HepG2 (cell line): ENCODE data around the gene C21orf91. TPM values are rescaled to one million over a fixed set of nuclear protein-coding genes. Genes with fewer than 3 reads are reported as not detected.

Source experiments
- ATAC-seq: fragments of 200-7000 bp; cut with Tn5 transposase; 3 replicates; pipeline ENCODE4 v1.9.1; 2020; ENCODE audit warnings: mild to moderate bottlenecking, moderate library complexity
- BruUV-seq: library from RNA; stranded (reverse); fragments of 400-500 nt; replicated peaks from 2 replicates; lab custom pipeline; 2021; lab: Mats Ljungman, UMichigan
- CTCF ChIA-PET: fragments of 300-600 bp; formaldehyde crosslinking; extraction: SDS; loops from one replicate; lab custom pipeline; 2021; ENCODE audit warnings: low total read pairs, inconsistent platforms, low intra/inter-chr PET ratio; lab: Yijun Ruan, JAX
- POLR2A ChIA-PET: fragments of 350-600 bp; sonication (Branson Sonifier 250); formaldehyde crosslinking; loops from one replicate; lab custom pipeline; 2020; ENCODE audit warnings: antibody characterized with exemption, inconsistent platforms; lab: Yijun Ruan, JAX
- DNase-seq: peaks from one replicate; pipeline ENCODE4 v3.0.0-alpha.2; 2015; ENCODE audit warnings: low spot score
- FAIRE-seq: peaks from 3 replicates; lab custom pipeline; 2011; peaks lifted over from hg19 to GRCh38; lab: Jason Lieb, UNC
- H2AFZ ChIP-seq: one replicate; pipeline ENCODE4 v1.6.1; 2011; ENCODE audit warnings: low read length, inconsistent platforms
- H3K27ac ChIP-seq: fragments of 300-600 bp; 3 replicates; pipeline ENCODE4 v1.8.0; 2011; ENCODE audit warnings: mixed run types, mild to moderate bottlenecking, mixed read lengths, low read length, inconsistent platforms; ENCODE audit not compliant: insufficient read depth; ENCODE audit errors: extremely low read length
- H3K27me3 ChIP-seq, 2 experiments: fragments of 200-600 bp in 1 of 2; 2 replicates in 1 of 2; 3 replicates in 1 of 2; pipeline versions ENCODE4 v1.6.0 to v1.8.0; 2011; ENCODE audit warnings: low read length in 2 of 2, mild to moderate bottlenecking in 2 of 2, moderate library complexity in 2 of 2, inconsistent platforms in 1 of 2; ENCODE audit not compliant: insufficient read depth in 2 of 2, control insufficient read depth in 1 of 2
- H3K36me3 ChIP-seq, 2 experiments: fragments of 200-600 bp in 1 of 2; replicated peaks in 1 of 2; 2 replicates in 1 of 2; 3 replicates in 1 of 2; pipeline versions ENCODE4 v1.5.1 to v1.8.0; 2011; ENCODE audit warnings: low read length in 2 of 2, inconsistent platforms in 1 of 2; ENCODE audit not compliant: insufficient read depth in 2 of 2, control insufficient read depth in 1 of 2
- H3K4me1 ChIP-seq: 2 replicates; pipeline ENCODE4 v1.5.1; 2012; ENCODE audit warnings: low read length, inconsistent platforms; ENCODE audit not compliant: insufficient read depth
- H3K4me2 ChIP-seq: 2 replicates; pipeline ENCODE4 v1.6.0; 2011; ENCODE audit warnings: low read depth, low read length, inconsistent platforms
- H3K4me3 ChIP-seq, 3 experiments: fragments of 200-600 bp in 1 of 3; sonication (generic), shearing (Covaris generic) in 1 of 3; replicated peaks in 1 of 3; 2 replicates each; pipeline ENCODE4 v1.5.1; 2011 to 2016; ENCODE audit warnings: low read length in 3 of 3, inconsistent platforms in 2 of 3, low read depth in 2 of 3, mild to moderate bottlenecking in 2 of 3, control low read depth in 1 of 3, mixed read lengths in 1 of 3; ENCODE audit not compliant: insufficient read depth in 1 of 3
- H3K79me2 ChIP-seq: one replicate; pipeline ENCODE4 v1.6.1; 2011; ENCODE audit warnings: low read length, inconsistent platforms; ENCODE audit not compliant: insufficient read depth
- H3K9ac ChIP-seq: 2 replicates; pipeline ENCODE4 v1.6.0; 2011; ENCODE audit warnings: mild to moderate bottlenecking, low read depth, low read length, inconsistent platforms; ENCODE audit not compliant: insufficient read depth
- H3K9me3 ChIP-seq: 2 replicates; pipeline ENCODE4 v1.5.1; 2012; ENCODE audit warnings: mild to moderate bottlenecking, low read length
- H4K20me1 ChIP-seq: 2 replicates; pipeline ENCODE4 v1.6.0; 2011; ENCODE audit warnings: inconsistent platforms, mild to moderate bottlenecking, low read length, moderate library complexity; ENCODE audit not compliant: insufficient read depth
- FOXA3 ChIP-seq: IDR thresholded peaks from 2 replicates; pipeline ENCODE4 v1.6.1; 2016; ENCODE audit warnings: missing genetic modification reagents, missing compliant biosample characterization
- MIXL1 ChIP-seq: IDR thresholded peaks from 2 replicates; pipeline ENCODE4 v1.6.1; 2016
- PAF1 ChIP-seq: IDR thresholded peaks from 2 replicates; pipeline ENCODE4 v1.6.1; 2016; ENCODE audit warnings: missing genetic modification reagents, missing compliant biosample characterization
- STAT6 ChIP-seq: sonication (generic); formaldehyde crosslinking; IDR thresholded peaks from 2 replicates; pipeline ENCODE4 v1.4.0; 2020; ENCODE audit warnings: missing genetic modification reagents, mild to moderate bottlenecking, borderline replicate concordance
- TBP ChIP-seq: sonication (generic); formaldehyde crosslinking; IDR thresholded peaks from 2 replicates; pipeline ENCODE4 v1.5.0; 2020; ENCODE audit warnings: missing genetic modification reagents
- ZNF326 ChIP-seq: sonication (generic); formaldehyde crosslinking; IDR thresholded peaks from 2 replicates; pipeline ENCODE4 v1.4.0; 2020; ENCODE audit warnings: missing genetic modification reagents, borderline replicate concordance
- ZNF543 ChIP-seq: sonication (generic); formaldehyde crosslinking; IDR thresholded peaks from 2 replicates; pipeline ENCODE4 v1.4.0; 2020; ENCODE audit warnings: mild to moderate bottlenecking, missing genetic modification reagents
- ZNF639 ChIP-seq: conservative IDR thresholded peaks from 2 replicates; pipeline ENCODE4 v1.6.1; 2018; ENCODE audit warnings: missing genetic modification reagents
- ZNF703 ChIP-seq: sonication (generic); formaldehyde crosslinking; IDR thresholded peaks from 2 replicates; pipeline ENCODE4 v1.5.1; 2020; ENCODE audit warnings: missing genetic modification reagents, mild to moderate bottlenecking, moderate library complexity, borderline replicate concordance
- WGBS: methylation state at CpG from one replicate; pipeline ENCODE4 v1.1.6; 2017; ENCODE audit warnings: low lambda C conversion rate; 5-methylcytosine and 5-hydroxymethylcytosine counted together
- in situ Hi-C: cut with HindIII; loops from 2 replicates; pipeline ENCODE4 v1.10.0; 2017; ENCODE audit warnings: low pct_unique_long_range_greater_than_20kb; ENCODE audit not compliant: extremely low pct_ligation_motif_present
- intact Hi-C: fragments of 100-400 bp; cut with micrococcal nuclease; formaldehyde crosslinking; loops from one replicate; pipeline ENCODE4 v1.10.0; 2022; ENCODE audit not compliant: unreplicated experiment
- polyA plus RNA-seq, 8 experiments: library from polyadenylated mRNA; depleted of rRNA in 3 of 8; stranded (reverse) in 7 of 8; unstranded in 1 of 8; fragments of >200 nt; fragmentation: Illumina TruSeq in 4 of 8; extraction: Trizol in 4 of 8; gene quantifications; 2 replicates each; pipeline versions ENCODE4 v1.2.1 to v1.2.3, GENCODE V29; 2011 to 2016; ENCODE audit warnings: low read depth in 4 of 8, missing spikeins in 1 of 8, mixed read lengths in 1 of 8; ENCODE audit not compliant: insufficient read depth in 1 of 8
- total RNA-seq, 5 experiments: library from RNA; depleted of rRNA; stranded (reverse); fragments of >200 nt; fragmentation: Illumina TruSeq; extraction: Trizol; gene quantifications; 2 replicates each; pipeline ENCODE4 v1.2.3, GENCODE V29; 2016; ENCODE audit warnings: low read depth in 1 of 5

C21orf91 gene
- total and polyA plus RNA-seq, 2 of the 13 experiments (the other 11 are each of a cell fraction or from before 2014, with no cell fraction given) = 2.9 to 7.8 TPM

- Histone ChIP-seq H3K4me1 (peaks cover 13% of the 10 kb centered on the region), H3K36me3 (peaks cover 5 to 16% of the 10 kb centered on the region in 2 experiments; a peak in 4 of 5 replicates), H3K4me2 (no peak overlapping the region), H3K79me2 (no peaks in the 10 kb centered on the region), H4K20me1 (no peaks in the 10 kb centered on the region), H3K27me3 (no peaks in the 10 kb centered on the region), H3K9ac (no peak overlapping the region), H3K9me3 (peaks cover 7% of the 10 kb centered on the region), H3K27ac (no peak overlapping the region), H3K4me3 (no peak overlapping the region), H2AFZ (no peak overlapping the region)
- ChIA-PET CTCF (no interaction called here), POLR2A (no interaction called here)
- in situ Hi-C loops = no loop called here
- no peak for ATAC-seq
- no peak for FAIRE-seq
- no peak for DNase-seq
- TF ChIP-seq ZNF639 (CRISPR knock-in tag) (no peak), STAT6 (no peak), ZNF543 (CRISPR knock-in tag) (no peak), MIXL1 (no peak), FOXA3 (CRISPR knock-in tag) (no peak), PAF1 (CRISPR knock-in tag) (no peak), TBP (CRISPR knock-in tag) (no peak), ZNF703 (no peak), ZNF326 (no peak)
- intact Hi-C loops = loop anchor here (10.0 kb wide), 2 partner anchors 139 to 199 kb away; partner anchors contain the start of gene BTG3
- WGBS = 96% methylated on average over 2 of the region's 2 CpGs
- no TSS peak for BruUV-seq
Observed at GRCh38 chr21:17813353-17813752, 5.8 kb downstream of the C21orf91 start.
